ENCODE measurements around the gene CTNNA1.

Gene CTNNA1

DNA sequence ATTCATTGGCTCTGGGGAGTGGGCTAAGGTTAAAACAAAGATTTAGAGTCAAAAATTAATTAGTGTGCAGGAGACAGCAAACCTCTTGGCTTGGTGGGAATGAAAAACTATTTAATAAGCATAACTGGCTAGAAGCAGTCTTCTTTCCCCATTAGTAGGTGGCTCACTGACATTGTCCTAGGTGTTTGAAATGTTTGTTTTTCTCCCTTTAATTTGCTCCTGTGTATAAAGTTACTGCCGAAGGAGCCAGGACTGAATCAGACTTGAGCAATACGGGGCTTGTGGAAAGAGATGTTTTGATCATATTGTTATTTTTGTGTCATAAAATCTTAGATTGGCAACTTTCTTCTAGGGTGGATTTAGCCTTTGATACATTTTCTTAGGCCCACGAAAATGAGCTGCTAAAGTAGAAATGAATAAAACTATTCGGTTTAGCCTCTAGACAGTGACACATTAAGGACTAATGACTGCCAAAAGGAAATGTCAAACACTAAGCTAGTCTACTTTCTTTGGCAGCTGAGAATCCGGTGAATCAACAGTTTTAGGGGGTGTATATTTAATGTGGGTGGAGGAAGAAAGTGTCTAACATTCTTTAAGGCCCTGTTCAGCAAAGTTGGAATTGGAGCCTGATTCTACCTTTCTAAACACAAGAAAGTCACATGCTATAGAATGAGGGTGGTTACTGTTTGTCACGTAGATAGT, 91.7 kb downstream of the CTNNA1 start:
- DNase-seq (ENCODE audit: low read depth in 2 of 2, low spot score in 1 of 2) = no peak

DNA sequence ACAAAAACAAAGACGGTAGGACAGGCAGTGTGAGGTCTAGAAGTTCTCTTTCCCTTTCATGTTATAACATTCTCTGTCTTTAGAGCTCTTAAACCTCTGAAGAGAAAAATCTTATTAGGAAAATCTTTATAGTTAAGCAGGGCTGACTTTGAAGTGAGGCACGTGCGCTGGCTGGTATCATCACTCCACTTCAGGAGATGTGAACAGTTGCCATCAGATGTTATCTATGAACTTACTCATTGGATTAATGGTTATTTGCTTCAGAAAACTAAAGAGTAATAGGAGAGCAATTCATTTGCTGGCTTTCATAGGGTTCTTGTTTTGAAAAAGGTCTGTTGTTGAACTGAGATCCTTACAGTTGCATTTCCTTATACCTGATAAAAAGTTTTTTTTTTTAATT, 96.2 kb downstream of the CTNNA1 start:
- DNase-seq (ENCODE audit: low read depth in 2 of 2, low spot score in 1 of 2) = no peak

DNA sequence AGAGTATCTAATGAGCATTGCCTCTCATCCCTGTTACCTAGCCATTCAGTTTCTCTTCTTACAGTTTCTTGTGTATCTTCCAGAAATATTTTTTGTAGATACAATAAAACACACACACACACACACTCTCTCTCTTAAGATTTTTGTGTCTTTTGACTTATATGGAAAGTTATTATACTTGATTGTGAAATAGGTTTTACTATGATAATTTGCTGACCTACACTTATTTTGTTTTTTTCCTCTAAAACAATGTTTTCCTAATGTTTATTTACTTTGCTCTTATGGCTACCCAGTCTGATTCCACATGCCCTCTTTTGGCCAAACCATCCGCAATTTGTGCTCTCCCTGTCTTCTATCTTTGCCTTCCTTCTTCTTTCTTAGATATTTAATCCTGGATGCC, 96.7 kb downstream of the CTNNA1 start:
- DNase-seq (ENCODE audit: low read depth in 2 of 2, low spot score in 1 of 2) = no peak

DNA sequence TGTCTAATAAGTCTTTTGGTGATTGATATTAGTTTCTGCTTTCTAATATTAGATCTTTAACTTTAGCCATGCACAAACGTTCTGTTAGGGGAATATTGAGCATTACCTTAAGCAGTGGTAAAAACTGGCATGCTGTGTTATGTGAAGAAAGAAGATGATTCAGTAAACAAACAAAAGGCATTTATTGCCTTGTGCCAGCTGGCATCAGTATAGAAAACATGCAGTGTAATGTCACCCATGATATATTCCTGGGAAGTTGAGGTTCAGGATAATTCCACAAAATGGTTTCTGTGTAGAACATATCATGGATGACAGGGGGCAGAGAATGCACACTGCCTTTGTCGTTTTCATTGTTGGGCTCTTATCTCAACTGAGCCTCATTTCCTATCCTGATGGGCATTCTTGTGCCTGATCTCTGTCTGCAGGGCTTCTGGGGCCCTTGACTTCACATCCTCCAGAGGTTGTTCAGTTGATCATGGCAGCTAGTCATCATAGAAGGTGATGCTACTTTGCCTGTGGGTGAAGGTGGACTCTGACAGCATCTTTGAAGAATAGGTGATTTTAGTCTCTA, 97.7 kb downstream of the CTNNA1 start:
- DNase-seq (ENCODE audit: low read depth in 2 of 2, low spot score in 1 of 2) = no peak

DNA sequence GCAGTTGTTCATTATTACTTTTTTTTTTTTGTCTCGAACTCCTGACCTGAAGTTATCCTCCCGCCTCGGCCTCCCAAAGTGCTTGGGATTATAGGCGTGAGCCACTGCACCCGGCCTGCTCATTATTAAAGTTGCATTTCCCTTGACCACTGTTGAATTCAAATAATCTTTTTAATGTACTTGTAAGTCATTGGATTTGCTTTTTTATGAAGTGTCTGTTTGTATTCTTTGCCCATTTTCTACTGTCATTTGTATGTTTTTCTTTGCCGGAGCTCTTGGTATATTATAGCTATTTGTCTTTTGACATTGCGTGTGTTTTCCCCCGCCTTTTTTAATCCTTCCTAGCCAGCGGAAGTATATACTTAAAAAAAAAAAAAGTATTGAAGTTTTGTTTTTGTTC, 99.9 kb downstream of the CTNNA1 start:
- DNase-seq (ENCODE audit: low read depth in 2 of 2, low spot score in 1 of 2) = no peak

DNA sequence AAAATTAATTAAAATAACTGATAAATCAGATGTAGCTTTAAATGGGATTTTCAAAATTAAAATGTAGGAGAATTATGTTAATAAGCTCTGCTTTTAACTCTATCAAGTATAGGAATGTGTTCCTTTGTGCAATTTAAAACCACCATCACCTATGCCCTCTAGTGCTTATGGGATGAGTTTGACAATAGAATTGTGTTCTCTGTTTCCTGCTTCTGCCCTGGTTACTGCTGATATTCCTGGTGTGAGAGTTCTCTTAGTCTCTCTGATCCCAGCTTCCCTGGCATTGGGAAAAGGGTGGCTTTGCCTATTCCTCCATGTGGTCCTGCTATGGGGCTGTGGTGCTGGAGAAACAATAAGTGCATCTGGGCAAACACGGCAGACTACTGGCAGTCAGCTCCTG, 113.8 kb downstream of the CTNNA1 start:
- DNase-seq (ENCODE audit: low read depth in 2 of 2, low spot score in 1 of 2) = no peak

DNA sequence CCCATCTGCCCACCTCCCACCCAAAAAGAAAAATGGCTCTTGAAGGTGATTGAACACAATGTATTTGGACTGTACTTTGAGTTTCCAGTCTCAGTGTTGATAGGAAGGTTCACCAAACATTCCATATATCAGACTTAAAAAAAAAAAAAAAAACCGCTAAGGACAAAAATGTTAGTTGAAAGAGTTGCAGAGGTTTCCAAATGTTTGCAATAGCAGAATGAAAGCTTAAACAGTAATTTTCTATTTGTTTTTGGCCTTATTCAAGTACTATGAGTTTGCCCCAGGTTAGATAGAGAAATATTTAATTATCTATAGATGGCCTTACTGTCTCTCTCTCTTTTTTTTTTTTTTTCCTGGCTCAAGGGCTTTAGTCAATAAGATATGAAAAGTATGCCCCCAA, 115.8 kb downstream of the CTNNA1 start:
- no peak for DNase-seq (ENCODE audit: low read depth in 2 of 2, low spot score in 1 of 2)

DNA sequence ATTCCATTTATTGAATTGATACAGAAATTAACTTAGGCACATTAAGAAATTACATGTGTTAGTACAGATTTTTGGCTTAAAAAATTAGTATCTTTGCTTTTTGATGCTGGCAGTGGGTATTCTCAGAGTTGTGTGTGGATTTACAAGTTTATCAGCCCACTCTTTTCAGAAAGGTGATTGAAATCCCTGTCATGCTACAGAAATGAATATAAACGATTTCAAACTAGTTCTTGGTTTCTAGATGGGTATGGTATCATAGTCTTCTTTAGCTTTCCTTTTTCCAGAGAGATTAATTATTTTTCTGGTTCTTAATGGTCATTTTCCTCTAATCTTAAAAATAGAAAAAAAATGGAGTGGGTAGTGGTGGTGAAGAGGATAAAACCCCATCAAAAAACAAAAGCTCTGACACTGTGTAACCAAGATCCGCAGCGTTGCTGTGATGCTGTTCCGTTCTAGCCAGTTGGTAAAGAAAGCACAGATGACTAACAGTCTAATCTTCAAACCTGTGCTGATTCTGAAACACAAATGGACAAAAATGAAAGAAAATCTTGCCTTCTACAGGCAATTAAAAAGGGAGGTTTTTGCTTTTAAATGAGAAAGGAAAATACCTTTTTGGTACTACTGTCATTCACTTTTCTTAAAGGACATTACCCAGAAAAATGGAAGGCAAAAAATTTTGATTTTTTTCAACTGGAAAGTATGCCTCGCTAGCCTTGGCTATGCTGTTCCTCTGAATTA, 116.7 kb downstream of the CTNNA1 start:
- DNase-seq (ENCODE audit: low read depth in 2 of 2, low spot score in 1 of 2) = no peak

DNA sequence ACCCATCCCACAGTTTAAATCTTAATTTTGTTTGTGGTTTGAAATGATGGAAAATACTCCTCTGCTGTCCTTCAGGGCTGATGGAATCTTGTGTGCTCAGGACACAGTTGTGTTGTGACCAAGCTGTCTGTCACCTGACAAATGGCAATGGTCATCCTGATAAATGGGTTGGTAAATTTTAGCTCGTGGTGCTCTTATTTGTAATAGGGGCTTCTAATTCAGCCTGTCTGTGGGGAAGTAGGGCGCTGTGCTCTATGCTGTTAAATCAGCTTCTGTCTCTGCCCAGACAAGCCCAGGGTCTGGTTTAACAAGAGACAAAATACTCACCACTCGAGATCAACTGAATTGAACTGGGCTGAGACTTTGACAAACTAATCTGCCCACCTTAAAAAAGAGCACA, 117.4 kb downstream of the CTNNA1 start:
- DNase-seq (ENCODE audit: low read depth in 2 of 2, low spot score in 1 of 2) = no peak

DNA sequence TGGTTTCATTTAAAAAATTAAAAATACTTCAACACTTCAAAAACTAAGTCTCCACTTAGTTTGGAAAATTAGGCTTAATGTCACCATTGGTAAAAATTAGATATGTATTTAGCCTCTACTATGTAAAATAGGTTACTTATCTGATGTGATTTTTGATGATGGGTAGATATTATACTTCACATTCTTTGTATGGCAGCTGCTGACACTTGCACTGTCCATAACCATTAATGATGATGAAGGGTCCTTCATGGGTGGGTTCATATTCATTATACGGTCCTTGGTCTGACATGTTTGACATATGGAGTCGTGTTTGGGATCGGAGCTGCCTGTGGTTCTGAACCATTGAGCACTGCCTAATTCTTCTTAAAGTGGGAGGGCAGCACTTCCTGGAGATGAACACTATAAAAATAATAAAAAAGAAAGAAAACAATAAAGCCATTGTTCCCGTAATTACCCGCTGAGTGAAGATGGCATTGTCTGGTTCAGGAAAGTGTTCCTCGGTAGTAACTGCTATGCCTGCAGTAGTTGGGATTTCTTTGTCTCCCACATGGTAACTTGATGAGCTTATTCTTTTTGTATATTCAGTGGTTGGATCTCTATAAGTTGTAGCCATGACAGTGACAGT, 119.7 kb downstream of the CTNNA1 start:
- DNase-seq (ENCODE audit: low read depth in 2 of 2, low spot score in 1 of 2) = no peak

DNA sequence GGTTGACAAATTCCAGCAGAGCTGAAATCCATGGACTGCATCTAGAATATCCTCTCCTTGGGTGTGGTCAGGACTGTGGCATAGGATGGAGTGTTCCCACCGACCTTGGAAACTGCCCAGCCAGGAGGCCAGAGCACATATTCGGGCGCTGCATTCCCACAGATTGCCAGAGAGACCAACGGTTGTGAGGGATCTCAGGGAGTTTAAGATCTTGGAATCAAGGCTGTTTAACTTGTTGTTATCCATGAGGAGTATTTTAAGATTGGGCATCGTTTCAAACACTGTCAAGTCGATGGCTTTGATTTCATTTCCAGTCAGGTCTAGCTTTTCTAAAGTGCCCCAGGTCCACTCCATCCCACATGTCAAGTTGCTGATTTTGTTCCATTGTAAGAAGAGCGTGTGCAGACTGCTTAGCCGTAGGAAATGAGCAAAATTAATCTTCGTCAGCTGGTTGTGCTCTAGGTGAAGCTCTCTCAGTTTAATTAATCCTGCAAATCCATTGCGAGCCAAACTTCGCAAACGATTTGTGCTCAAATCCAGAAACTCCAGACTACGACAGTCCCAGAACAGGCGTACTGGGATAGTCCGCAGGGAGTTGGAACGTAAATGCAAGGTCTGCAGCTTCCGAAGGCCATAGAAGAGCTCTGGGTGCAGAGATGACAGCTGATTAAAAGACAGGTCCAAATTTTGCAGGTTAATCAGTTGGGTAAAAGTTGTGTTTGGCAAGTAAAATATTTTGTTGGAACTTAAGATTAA, 120.4 kb downstream of the CTNNA1 start:
- DNase-seq (ENCODE audit: low read depth in 2 of 2, low spot score in 1 of 2) = no peak

DNA sequence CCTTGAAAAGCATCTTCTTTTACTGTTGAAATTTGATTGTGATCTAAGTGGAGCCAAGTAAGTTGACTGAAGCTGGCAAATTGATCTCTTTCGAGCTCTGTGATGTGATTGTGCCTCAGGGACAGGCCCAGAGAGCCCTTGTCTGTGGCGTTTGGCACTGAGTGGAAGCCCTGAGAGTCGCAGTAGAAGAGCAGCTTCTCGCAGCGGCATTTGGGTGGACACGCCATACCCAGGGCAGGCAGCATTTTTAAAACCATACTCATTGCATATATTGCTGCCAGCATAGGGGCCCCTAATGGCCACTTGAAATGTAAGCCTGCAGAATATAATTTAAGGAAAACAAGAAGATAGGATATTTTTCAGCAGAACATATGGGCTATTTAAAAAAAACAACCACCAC, 121.0 kb downstream of the CTNNA1 start:
- DNase-seq (ENCODE audit: low read depth in 2 of 2, low spot score in 1 of 2) = no peak

DNA sequence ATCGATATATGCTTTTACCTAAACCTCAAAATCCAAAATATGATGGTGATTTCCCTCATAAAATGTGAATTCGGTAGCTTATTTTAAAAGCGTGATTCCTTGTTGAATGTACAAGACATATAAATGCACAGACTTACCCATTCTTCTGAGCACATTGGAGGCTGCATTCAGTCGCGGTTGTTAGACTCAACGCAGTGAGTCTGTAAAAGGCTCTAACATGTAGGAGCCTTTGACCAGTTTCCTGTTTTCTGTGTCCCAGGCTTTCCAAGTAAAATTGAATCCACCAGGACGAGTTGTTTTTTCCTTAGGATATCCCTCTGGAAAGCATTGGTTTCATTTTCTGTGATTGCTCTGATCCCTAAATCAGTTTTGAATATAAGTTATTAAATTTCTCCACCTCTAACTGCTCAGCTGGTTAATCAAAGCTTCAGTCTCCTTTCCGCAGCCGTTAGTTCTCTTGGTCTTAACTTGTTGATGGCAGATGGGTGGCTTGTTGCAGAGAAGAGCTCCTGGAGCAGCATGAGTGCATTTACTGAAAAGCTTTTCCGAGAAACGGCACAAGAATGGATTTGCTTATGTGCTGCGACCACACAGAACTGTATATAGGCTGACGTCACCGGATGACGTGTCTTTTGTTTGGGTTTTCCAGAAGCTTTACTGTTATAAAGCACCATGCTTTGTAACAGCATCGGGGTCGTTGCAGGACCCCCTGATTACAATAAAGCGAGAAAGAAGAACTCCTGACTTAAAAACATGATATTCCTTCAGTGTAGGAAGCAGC, 121.7 kb downstream of the CTNNA1 start, which contains the start of gene LRRTM2:
LRRTM2 (minus strand) TSS at position 565 of the 781 bp plus-strand sequence; CDS start at position 141, 424 bp downstream.
- no peak for DNase-seq (ENCODE audit: low read depth in 2 of 2, low spot score in 1 of 2)

DNA sequence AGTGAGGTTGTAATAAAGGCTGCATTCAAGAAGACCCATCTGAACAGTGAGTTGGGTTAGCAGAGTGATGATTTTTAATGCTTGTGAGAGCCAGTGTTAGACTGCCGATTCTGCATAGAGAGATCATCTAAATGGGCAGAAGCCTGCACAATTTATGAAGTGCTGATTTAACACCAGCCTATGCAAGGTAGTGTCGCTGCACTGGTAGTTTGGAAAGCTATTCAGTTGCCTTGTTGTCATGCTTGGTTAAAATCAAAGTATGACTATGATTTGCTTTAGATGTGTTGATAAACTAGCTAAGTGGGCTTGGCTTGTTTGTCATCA, 122.3 kb downstream of the CTNNA1 start:
- DNase-seq (ENCODE audit: low read depth in 2 of 2, low spot score in 1 of 2) = no peak

DNA sequence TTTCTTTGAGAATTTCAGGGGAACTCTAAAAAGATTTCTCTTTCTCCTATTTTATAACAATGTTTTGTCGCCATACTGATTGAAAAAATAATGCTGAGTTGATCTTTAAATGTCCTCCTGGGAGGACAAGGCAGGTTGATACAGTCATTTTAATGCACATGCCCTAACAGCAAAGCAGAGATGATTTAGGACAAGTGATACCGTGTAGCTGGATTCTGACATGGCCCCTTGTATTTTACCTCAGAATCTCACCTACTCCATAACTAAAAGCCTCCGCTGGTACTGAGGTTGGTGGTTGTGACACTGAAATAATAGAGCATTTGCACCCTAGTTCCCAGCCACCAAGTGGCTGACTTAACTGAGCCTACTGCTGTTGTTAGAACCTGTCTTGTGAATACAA, 122.7 kb downstream of the CTNNA1 start:
- DNase-seq (ENCODE audit: low read depth in 2 of 2, low spot score in 1 of 2) = no peak

DNA sequence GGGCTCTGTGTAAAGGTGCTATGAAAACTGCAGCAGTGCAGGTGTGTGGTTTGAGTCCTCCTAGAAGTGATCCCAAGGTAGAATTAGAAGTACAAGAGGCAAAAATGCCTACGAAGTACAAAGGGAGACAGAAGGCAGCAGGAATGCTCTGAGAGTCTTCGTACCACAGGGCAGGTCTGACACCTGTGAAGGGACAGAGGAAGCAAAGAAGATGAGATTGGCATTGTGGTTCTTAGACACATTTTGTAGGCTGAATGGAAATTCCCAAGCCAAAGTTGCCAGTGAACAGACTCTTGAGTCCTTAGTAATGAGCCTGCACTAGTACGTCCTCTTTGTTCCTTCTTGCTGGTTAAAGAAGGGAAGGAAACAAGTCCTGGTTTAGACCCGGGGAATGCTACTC, 123.6 kb downstream of the CTNNA1 start:
- DNase-seq (ENCODE audit: low read depth in 2 of 2, low spot score in 1 of 2) = no peak

DNA sequence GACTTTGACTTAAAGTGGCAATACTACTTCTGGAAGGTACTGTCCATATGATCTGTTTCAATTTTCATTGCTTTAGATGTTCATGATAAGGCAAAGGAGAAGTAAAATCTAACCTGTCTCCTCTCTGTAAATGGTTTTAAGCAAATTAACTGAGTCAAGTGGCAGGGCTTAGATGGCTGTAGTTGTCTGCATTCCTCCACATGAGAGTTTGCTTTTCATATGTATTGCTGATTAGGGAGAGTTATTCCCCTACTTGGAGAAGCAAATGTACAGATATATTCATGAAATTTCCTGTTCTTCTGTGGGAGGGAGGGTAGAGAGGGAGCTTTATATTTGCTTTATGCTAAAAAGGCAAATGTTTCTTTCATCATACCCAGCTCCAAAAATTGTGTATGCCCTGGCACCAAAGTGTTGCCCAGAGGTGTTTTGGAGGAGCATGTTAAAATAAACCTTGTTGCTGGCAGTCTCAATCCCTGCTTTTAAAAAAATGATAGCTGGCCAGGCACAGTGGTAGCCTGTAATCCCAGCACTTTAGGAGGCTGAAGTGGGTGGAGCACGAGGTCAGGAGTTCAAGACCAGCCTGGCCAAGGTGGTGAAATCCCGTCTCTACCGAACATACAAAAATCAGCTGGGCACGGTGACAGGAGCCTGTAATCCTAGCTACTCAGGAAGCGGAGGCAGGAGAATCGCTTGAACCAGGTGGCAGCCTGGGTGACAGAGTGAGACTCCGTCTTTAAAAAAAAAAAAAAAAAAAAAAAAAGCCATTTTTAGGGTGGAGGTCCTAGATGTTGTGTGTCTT, 125.4 kb downstream of the CTNNA1 start:
- DNase-seq (ENCODE audit: low read depth in 2 of 2, low spot score in 1 of 2) = no peak

DNA sequence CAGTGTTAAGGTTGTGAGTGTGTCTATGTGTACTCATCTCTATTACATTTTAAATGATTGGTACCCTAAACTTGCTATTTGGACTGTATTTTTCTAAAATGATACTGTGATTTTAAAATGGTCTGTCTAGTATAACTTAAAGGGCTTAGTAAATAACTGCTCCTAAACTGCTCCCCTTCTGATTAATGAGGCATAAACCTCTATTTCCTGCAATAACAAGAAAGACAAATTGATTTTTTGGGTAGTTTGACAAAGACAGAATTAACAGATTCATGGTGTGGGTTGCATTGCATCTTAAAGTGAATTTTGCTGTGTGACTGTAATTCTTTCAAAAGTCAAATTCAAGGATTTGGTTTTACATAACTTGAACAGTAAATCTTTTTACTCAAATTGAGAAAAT, 130.0 kb downstream of the CTNNA1 start:
- no peak for DNase-seq (ENCODE audit: low read depth in 2 of 2, low spot score in 1 of 2)

DNA sequence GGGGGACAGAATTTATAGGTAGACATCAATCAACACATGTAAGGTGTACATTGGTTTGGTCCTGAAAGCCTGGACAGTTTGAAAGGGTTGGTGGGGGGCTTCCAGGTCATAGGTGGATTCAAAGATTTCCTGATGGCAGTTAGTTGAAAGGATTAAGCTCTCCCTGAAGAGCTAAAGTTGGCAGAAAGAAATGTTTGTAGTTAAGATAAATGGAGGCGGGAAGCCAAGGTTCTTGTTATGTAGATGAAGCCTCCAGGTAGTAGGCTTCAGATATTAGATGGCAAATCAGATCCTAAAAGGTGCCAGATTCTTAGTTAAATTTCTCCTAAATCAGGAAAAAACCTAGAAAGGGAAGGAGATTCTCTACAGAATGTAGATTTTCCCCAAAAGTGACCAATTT, 130.9 kb downstream of the CTNNA1 start:
- DNase-seq (ENCODE audit: low read depth in 2 of 2, low spot score in 1 of 2) = no peak

DNA sequence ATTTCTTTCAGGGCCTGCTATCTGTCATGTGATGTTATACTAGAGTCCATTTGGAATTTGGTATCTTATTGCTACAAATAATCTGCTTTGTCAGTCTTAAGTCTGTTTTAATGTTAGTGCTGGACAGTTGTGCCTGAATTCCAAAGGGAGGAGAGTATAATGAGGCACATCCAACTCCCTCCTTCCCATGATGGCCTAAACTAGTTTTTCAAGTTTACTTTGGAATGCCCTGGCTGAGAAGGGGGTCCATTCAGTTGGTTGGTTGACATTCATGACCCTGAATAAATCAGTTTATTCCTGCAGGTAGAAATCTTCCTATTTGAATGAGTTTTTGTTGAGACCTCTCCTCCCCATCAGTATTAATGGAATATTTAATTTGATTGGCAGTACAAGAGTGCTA, 131.3 kb downstream of the CTNNA1 start:
- DNase-seq (ENCODE audit: low read depth in 2 of 2, low spot score in 1 of 2) = no peak

Measured in stimulated activated CD8-positive, alpha-beta memory T cell treated with anti-CD3 and anti-CD28 coated beads, Interleukin-4, amount 100 ng/mL, for 4 hours (primary cell).